Measurements from ENCODE around the gene BLOC1S4.

BLOC1S4 gene

DNA sequence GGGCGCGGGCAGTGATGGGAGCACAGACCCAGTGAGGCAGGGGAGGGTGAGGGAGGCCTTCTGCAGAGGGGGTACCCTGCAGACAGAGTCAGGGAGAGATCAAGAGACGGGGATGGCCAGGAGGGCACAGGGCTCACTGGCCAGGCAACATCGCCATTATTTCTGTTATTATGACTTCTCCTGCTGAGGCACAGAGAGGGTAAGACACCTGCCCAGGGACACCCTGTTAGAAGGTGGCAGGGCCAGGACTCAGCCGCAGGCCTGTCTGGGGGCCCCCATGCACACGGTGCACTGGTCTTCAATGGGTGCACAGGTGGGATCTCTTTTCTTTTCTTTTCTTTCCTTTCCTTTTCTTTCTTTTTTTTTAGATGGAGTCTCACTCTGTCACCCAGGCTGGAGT, 15.8 kb downstream of the BLOC1S4 start:
- no peak for DNase-seq
- TF ChIP-seq POLR2A (IDR thresholded peaks at IDR 0.05; ENCODE audit: low read length): no peak
- no peak for TF ChIP-seq GATA1 (IDR thresholded peaks at IDR 0.05; ENCODE audit: low read depth, low read length)

DNA sequence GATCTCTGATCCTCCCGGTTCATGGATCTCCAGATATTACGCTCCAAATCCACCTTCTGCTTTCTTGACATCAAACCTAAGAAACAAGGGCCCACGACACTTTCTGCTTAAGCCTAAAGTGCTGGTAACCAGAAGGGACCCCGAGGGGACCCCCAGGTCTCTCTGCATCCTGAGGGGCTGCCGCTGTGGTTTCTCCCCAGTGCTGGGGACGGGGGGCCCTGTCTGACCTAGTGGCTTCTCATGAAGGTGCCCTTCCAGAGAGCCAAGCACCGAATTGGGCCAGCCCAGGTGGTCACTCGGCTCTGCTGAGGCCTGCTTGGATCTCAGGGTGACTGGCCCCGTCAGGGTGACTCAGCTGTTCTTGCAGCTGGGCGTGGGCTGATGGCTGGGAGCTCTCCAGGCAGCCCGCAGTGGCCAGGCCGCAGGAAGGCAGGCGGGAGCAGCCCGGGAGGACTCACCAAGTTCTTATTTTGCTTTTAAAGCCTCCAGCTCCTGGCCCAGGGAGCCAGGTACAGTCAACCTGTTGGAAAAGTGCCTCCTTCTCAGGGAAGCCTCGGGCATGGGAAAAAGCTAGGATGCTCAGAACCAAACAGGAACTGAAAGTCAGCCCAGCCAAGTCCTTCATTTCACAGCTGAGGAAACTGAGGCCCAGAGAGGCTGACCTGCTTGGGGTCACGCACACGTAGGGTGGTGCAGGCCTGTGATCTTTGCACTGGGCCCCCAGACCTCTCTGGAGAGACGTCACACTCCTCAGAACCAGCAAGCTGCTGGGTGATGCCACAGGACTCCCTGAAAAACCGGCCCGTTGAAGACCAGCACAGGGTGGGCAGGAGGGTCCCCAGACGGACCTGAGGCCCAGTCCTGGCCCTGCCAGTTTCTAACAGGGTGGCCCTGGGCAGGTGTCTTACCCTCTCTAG, 16.7 kb downstream of the BLOC1S4 start:
- no peak for TF ChIP-seq GATA1 (IDR thresholded peaks at IDR 0.05; ENCODE audit: low read depth, low read length)
- TF ChIP-seq POLR2A (IDR thresholded peaks at IDR 0.05; ENCODE audit: low read length): peak; percentile 76
- peak; percentile 95 to 96 for DNase-seq

DNA sequence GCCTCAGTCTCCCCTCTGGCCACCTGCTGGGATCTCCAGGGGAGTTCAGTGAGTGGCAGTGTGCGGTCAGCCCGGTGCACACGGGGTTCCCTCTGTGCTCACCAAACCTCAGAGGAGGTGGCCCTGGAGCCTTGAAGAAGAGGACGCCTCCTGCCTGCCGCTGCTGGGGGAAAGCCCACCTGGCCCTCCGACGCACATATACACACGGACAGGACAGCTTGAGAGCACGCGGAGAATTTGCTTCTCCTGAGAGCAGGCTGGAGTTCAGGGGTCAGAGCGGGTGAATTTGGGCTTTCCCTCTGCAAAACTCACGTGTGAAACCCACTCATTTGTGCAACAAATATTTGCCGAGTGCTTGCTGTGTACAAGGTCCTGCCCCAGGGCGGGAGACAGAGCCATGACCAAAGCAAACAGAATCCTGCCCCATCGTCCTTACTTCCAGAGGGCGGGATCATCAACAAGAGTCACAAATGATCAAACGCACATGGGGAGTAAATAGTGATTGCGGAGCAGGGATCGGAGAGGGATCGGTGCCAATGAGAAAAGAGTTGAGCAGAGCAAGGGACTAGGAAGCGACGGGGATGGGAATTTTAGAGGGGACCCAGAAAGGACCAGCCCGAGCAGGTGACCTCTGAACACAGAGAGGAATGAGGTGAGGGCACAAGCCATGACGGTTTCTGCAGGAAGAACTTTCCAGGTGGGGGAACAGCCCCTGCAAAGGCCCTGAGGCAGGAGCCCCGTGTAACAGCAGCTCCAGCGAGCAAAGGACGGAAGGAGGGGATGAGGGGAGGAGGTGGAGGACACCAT, 17.6 kb downstream of the BLOC1S4 start:
- DNase-seq: peak in 1 of 2 experiments; percentile 55
- TF ChIP-seq POLR2A (IDR thresholded peaks at IDR 0.05; ENCODE audit: low read length) (no peak), GATA1 (IDR thresholded peaks at IDR 0.05; ENCODE audit: low read depth, low read length) (no peak)

DNA sequence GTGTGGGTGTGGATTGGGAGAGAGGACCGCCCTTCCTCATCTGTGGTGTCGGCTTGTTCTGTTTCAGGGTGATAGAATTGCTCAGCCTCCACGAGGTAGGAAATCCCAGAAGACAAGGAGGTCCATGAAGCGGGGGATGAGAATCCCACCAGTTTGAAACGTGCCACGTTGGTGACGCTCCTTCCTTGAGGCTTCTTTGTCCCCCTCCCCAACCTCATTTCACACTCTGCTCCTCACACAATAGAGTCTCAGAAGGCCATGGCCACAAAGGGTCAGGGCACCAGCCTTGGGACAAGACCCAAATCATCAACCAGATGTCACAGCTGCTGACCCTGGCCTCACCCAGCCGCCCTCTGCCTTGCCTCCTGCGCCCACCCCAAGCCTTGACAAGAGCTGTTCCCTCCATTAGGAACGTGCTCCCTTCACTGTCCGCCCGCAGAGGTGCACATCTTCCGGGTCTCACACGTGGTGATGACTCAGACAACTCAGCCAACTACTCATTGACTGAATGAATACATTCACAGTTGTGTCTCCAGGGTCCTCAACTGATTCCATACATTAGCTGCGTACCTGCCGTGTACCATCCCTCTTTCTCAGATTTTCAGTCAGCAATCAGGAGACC, 18.3 kb downstream of the BLOC1S4 start:
- TF ChIP-seq GATA1 (IDR thresholded peaks at IDR 0.05; ENCODE audit: low read depth, low read length) (no peak), POLR2A (IDR thresholded peaks at IDR 0.05; ENCODE audit: low read length) (no peak)
- DNase-seq: peak; percentile 36 to 42

DNA sequence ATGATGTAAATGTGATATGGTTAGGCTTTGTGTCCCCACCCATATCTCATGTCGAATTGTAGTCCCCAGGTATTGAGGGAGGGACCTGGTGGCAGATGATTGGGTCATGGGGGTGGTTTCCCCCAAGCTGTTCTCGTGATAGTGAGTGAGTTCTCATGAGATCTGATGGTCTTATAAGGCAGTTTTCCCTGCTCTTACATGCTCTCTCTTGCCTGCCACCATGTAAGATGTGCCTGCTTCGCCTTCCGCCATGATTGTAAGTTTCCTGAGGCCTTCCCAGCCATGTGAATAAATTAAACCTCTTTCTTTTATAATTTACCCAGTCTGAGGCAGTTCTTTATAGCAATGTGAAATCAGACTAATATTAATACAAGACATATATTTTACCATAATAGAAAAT, 23.9 kb downstream of the BLOC1S4 start:
- TF ChIP-seq GATA1 (IDR thresholded peaks at IDR 0.05; ENCODE audit: low read depth, low read length) (no peak), POLR2A (IDR thresholded peaks at IDR 0.05; ENCODE audit: low read length) (no peak)
- DNase-seq: no peak

DNA sequence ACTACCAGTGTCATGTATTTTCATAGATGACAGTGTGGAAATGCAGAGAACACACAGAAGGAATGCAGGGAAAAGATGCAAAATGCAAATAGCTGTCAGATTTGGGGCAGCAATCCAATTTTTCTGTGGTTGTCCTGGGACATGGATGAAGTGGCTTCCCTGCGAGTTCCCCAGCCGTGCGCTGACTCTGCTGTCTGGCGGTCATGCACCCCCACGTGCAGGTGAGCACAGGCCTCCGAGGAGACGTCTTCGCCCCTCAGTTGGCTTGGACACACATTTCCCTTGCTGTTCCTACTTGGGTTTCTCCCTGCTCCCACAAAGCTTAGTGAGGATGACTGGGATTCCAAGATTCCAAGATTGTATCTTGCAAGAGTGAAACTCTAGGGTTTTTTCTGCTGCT, 24.4 kb downstream of the BLOC1S4 start:
- no peak for DNase-seq
- TF ChIP-seq POLR2A (IDR thresholded peaks at IDR 0.05; ENCODE audit: low read length) (no peak), GATA1 (IDR thresholded peaks at IDR 0.05; ENCODE audit: low read depth, low read length) (no peak)

DNA sequence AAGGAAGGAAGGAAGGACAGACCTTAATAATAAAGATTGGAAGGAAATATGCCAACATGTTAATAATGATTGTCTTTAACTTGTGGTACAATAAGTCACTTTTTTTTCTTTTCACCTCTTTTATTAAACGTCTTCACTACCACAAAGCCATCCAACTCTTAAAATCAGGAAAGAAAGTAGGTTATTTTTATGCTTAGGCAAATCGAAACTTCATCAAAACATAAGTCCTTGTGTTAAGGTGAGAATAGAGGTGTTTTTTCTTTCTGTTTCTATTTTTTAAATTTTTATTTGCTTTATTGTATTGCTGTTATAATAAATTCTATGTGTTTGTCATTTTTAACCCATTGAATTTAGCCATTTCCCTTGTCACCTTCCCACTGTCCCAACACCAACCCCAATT, 26.5 kb downstream of the BLOC1S4 start:
- no peak for TF ChIP-seq GATA1 (IDR thresholded peaks at IDR 0.05; ENCODE audit: low read depth, low read length)
- DNase-seq: no peak

DNA sequence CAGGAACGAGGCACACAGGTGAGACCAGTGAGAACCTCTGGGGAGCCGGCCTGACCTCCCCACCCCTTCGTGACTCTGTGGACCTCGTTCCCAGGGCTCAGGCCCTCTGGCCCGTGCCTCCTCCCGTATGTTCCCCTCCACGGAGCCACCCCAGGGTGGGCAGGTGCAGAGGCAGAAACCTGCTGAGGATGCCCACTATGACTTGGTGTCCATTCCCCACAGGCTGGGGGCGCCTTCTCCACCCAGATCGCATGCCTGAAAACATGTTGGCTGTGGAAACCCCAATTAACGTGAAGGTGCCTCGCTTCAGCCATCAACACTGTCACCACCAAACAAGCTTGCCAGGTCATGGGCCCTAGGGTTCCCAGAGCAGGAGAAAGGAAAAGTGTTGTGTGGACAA, 27.0 kb downstream of the BLOC1S4 start:
- no peak for DNase-seq
- TF ChIP-seq POLR2A (IDR thresholded peaks at IDR 0.05; ENCODE audit: low read length) (no peak), GATA1 (IDR thresholded peaks at IDR 0.05; ENCODE audit: low read depth, low read length) (no peak)

DNA sequence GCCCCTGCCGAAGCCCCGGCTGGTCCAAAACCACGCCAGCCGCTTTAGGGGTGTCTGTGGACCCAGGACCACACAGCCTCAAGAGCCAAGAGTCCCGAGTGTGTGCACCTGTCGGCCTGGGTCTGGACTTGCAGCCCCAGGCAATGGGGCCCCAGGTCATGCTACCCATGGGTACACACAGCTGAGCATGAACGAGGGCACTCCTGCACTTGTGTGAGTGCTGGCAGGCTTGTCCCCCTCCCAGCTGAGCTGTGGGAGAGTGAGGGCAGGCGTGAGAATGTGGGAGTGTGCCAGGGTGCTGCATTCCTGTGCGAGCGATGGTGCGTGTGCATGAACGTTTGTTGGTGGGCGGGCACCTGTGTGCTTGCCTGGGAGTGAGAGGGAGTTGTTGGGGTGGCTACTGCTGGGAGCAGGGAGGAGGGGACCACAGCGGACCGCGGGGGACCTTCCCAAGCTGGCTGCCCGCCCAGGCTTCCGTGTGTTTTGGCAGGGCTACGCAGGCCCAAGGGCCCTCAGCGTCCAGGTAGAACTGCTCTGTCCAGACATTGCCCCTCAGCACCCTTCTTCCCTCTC, 30.8 kb downstream of the BLOC1S4 start:
- no peak for DNase-seq
- TF ChIP-seq POLR2A (IDR thresholded peaks at IDR 0.05; ENCODE audit: low read length): no peak
- TF ChIP-seq GATA1 (IDR thresholded peaks at IDR 0.05; ENCODE audit: low read depth, low read length): no peak

DNA sequence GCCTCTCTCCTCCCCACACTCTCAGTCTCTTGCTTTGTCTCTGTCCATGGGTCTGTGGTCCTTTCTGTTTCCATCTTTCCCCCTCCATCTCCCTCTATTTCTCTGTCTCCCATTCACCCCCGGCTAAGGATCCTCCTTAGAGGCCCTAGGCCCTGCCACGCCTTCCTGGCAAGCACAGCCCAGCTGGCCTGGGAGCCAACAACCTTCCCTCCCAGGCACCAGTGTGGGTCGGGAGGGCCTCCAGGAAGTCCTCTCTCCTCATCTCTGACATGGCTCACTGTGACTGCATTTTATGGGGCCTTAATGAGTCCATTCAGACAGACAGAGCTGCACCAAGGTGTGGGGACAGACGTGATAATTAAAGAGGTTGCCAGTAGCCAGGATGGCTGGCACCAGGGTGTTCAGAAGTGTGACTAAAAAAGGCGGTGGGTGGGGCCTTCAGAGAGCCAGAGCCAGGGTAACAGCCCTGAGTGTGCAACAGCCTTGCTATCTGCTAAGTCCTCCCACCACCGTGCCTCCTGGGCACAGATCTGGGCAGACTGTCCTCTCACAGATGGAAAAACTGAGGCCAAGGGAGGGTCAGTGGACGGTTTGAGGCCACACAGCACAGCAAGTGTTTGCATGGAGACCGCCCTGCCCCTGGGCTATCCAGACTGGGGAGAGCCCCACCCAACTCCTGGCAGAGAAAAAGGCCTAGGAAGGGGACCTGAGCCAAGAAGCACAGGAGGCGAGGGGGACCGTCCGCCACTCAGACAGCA, 31.5 kb downstream of the BLOC1S4 start:
- peak in 1 of 2 experiments; percentile 32 for DNase-seq

DNA sequence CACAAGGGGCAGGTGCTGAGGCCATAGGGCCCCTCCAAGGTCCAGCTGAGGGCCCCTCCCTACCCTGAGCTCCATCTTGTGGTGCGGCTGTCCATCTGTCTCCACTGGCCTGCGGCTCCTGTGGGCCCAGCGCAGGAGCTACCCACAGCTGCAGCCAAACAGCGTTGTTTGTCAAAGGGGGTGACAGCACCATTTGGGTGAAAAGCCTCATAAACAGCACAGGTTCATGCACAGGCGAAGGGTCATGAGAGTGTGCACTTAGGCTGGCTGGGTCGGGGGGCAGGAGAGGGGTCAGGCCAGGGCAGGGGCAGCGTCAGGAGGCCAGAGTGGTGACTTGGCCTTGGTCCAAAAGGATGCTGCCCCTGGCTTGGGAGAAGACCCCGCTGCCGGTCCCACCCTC, 32.3 kb downstream of the BLOC1S4 start:
- TF ChIP-seq POLR2A (IDR thresholded peaks at IDR 0.05; ENCODE audit: low read length) (no peak), GATA1 (IDR thresholded peaks at IDR 0.05; ENCODE audit: low read depth, low read length) (no peak)
- DNase-seq: no peak

More for the DNA sequence above, 31.5 kb downstream of the BLOC1S4 start:
- TF ChIP-seq POLR2A (IDR thresholded peaks at IDR 0.05; ENCODE audit: low read length) (no peak), GATA1 (IDR thresholded peaks at IDR 0.05; ENCODE audit: low read depth, low read length) (no peak)

DNA sequence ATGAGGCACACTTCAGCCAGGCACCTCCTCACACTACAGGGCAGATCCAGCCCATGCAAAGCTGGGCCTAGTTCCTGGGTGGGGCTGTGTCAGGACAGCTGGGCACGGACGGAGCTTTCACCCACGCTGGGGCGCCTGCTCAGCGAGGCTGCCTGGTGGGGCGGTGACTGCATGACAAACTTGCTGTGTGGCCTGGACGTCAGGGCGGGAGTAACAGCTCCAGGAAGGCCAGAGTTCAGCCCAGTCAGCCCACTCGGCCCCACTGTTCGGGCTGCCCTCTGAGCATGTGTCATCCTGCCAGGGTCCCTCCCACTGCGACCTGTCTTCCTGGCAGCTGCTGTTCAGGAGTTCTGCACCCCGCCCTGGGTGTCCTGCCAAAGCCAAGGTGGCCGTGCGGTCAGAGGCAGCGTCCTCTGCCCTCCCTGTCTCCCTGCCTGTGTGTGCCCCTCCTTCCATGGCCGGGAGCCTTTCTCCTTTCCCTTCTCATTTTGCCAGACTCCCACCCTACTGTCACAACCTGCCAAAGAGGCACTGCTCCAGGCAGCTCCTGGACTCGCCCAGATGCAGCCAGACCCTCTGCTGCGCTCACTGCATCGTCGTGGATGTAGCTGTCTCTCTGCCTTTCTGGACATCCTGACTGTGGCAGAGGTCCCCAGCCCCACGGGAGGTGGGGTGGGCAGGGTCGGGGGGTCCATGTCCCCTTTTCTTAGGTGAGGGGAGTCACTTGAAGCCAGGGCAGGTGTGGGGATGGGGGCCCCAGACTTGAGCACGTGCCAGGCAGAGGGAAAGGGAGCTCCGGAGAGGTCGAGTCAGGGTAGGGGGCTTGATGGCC, 33.6 kb downstream of the BLOC1S4 start:
- no peak for TF ChIP-seq GATA1 (IDR thresholded peaks at IDR 0.05; ENCODE audit: low read depth, low read length)
- TF ChIP-seq POLR2A (IDR thresholded peaks at IDR 0.05; ENCODE audit: low read length): no peak
- peak; percentile 35 to 53 for DNase-seq
